DND-41 (cell line): ENCODE data around the gene TMEM132C.

Experiments
- ATAC-seq: fragments of 200-7000 bp; cut with Tn5 transposase; 3 replicates; pipeline ENCODE4 v1.9.1; 2021; ENCODE audit warnings: low read depth; ENCODE audit not compliant: insufficient read depth
- DNase-seq: peaks from one replicate; pipeline ENCODE4 v3.0.0-alpha.2; 2020
- H2AFZ ChIP-seq: 2 replicates; pipeline ENCODE4 v1.6.0; 2012; ENCODE audit warnings: low read depth, low read length
- H3K27ac ChIP-seq: 2 replicates; pipeline ENCODE4 v1.5.1; 2012; ENCODE audit warnings: low read length, inconsistent platforms
- H3K27me3 ChIP-seq: fragments of 200-600 bp; sonication (generic); 2 replicates; pipeline ENCODE4 v1.6.0; 2012; ENCODE audit warnings: low read length, mild to moderate bottlenecking, inconsistent platforms; ENCODE audit not compliant: insufficient read depth, poor library complexity
- H3K36me3 ChIP-seq: 2 replicates; pipeline ENCODE4 v1.5.1; 2012; ENCODE audit warnings: low read length, inconsistent platforms; ENCODE audit not compliant: insufficient read depth
- H3K4me1 ChIP-seq: 2 replicates; pipeline ENCODE4 v1.5.1; 2012; ENCODE audit warnings: mild to moderate bottlenecking, low read length; ENCODE audit not compliant: insufficient read depth
- H3K4me2 ChIP-seq: 2 replicates; pipeline ENCODE4 v1.6.0; 2012; ENCODE audit warnings: mild to moderate bottlenecking, moderate library complexity, low read length, inconsistent platforms; ENCODE audit not compliant: insufficient read depth
- H3K4me3 ChIP-seq, 2 experiments: fragments of 200-600 bp in 1 of 2; shearing (Covaris generic) in 1 of 2; 2 replicates each; pipeline ENCODE4 v1.5.1; 2012 to 2016; ENCODE audit warnings: inconsistent platforms in 2 of 2, low read length in 2 of 2, mild to moderate bottlenecking in 2 of 2, low read depth in 1 of 2, moderate library complexity in 1 of 2
- H3K79me2 ChIP-seq: 2 replicates; pipeline ENCODE4 v1.6.0; 2012; ENCODE audit warnings: low read length, inconsistent platforms; ENCODE audit not compliant: insufficient read depth
- H3K9ac ChIP-seq: 2 replicates; pipeline ENCODE4 v1.6.0; 2012; ENCODE audit warnings: low read depth, mild to moderate bottlenecking, inconsistent platforms, low read length, moderate library complexity
- H3K9me3 ChIP-seq: 2 replicates; pipeline ENCODE4 v1.5.1; 2012; ENCODE audit warnings: low read length, moderate library complexity, mild to moderate bottlenecking, inconsistent platforms; ENCODE audit not compliant: insufficient read depth, severe bottlenecking
- H4K20me1 ChIP-seq: 2 replicates; pipeline ENCODE4 v1.6.0; 2012; ENCODE audit warnings: low read length; ENCODE audit not compliant: insufficient read depth
- EZH2 ChIP-seq: IDR thresholded peaks from 3 replicates; pipeline ENCODE4 v1.6.1; 2012; ENCODE audit warnings: borderline replicate concordance, low read depth, mild to moderate bottlenecking, moderate library complexity, low read length, inconsistent platforms; ENCODE audit not compliant: severe bottlenecking
- TF ChIP-seq, protein P1 (sequence below): IDR thresholded peaks from 2 replicates; pipeline ENCODE4 v1.5.1; 2012; ENCODE audit warnings: borderline replicate concordance, low read length, moderate library complexity, mild to moderate bottlenecking; ENCODE audit not compliant: poor library complexity, severe bottlenecking; ENCODE audit errors: extremely low read depth

TMEM132C gene

GRCh38 chr12:128513831-128514230 is 246.9 kb downstream of the TMEM132C start:
- H3K27me3 ChIP-seq = no peaks in the 10 kb centered on the region
- H2AFZ ChIP-seq = no peak overlapping the region
- no peak overlapping the region for H3K9ac ChIP-seq
- no peak overlapping the region for H3K27ac ChIP-seq
- H3K9me3 ChIP-seq = peaks cover 4% of the 10 kb centered on the region
- no peaks in the 10 kb centered on the region for H3K36me3 ChIP-seq
- H3K4me2 ChIP-seq = no peak overlapping the region
- no peaks in the 10 kb centered on the region for H4K20me1 ChIP-seq
- DNase-seq (no peak), ATAC-seq (no peak)
- no peaks in the 10 kb centered on the region for H3K4me1 ChIP-seq
- TF ChIP-seq EZH2 = no peak
- TF ChIP-seq, protein P1, sequence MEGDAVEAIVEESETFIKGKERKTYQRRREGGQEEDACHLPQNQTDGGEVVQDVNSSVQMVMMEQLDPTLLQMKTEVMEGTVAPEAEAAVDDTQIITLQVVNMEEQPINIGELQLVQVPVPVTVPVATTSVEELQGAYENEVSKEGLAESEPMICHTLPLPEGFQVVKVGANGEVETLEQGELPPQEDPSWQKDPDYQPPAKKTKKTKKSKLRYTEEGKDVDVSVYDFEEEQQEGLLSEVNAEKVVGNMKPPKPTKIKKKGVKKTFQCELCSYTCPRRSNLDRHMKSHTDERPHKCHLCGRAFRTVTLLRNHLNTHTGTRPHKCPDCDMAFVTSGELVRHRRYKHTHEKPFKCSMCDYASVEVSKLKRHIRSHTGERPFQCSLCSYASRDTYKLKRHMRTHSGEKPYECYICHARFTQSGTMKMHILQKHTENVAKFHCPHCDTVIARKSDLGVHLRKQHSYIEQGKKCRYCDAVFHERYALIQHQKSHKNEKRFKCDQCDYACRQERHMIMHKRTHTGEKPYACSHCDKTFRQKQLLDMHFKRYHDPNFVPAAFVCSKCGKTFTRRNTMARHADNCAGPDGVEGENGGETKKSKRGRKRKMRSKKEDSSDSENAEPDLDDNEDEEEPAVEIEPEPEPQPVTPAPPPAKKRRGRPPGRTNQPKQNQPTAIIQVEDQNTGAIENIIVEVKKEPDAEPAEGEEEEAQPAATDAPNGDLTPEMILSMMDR = no peak
- no peaks in the 10 kb centered on the region for H3K79me2 ChIP-seq
- H3K4me3 ChIP-seq = no peak overlapping the region

DNA sequence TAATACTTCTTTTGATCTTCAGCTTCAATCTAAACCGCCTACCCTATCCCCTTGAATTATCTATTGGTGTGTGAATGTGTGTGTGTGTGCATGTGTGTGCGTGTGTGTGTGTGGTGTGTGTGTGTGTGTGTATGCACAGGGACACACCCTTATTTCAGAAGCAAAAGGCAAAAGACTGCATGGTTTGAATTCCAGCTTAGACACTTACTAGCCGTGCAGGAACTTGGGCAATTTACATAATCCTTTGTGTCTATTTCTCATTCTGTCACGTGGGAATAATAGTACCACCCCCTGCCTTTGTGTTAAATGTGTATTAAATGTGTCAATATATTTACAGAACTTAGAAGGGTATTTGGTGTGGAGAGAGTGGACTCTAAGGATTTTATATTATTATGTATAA is 251.7 kb downstream of the TMEM132C start:
- ATAC-seq (no peak), DNase-seq (no peak)
- Histone ChIP-seq H3K4me1 (no peaks in the 10 kb centered on the region), H3K79me2 (no peaks in the 10 kb centered on the region), H3K36me3 (no peaks in the 10 kb centered on the region), H3K9me3 (no peaks in the 10 kb centered on the region), H3K27me3 (no peaks in the 10 kb centered on the region), H3K4me2 (no peak overlapping the region), H4K20me1 (no peaks in the 10 kb centered on the region), H3K9ac (no peak overlapping the region), H2AFZ (no peak overlapping the region), H3K4me3 (no peak overlapping the region), H3K27ac (no peak overlapping the region)
- TF ChIP-seq, protein P1 = no peak
- no peak for TF ChIP-seq EZH2

- no peaks in the 10 kb centered on the region for H4K20me1 ChIP-seq
- H3K27me3 ChIP-seq = no peaks in the 10 kb centered on the region
- no peak overlapping the region for H3K4me2 ChIP-seq
- no peak overlapping the region for H3K9ac ChIP-seq
- no peak overlapping the region for H2AFZ ChIP-seq
- H3K4me3 ChIP-seq = no peak overlapping the region
- no peak for DNase-seq
- no peaks in the 10 kb centered on the region for H3K79me2 ChIP-seq
- no peak overlapping the region for H3K27ac ChIP-seq
- TF ChIP-seq EZH2 = no peak
- TF ChIP-seq, protein P1 = no peak
- no peaks in the 10 kb centered on the region for H3K4me1 ChIP-seq
- ATAC-seq = no peak
- H3K36me3 ChIP-seq = no peaks in the 10 kb centered on the region
- H3K9me3 ChIP-seq = no peaks in the 10 kb centered on the region
These were observed 252.5 kb downstream of the TMEM132C start for GRCh38 chr12:128519426-128519825.

DNA sequence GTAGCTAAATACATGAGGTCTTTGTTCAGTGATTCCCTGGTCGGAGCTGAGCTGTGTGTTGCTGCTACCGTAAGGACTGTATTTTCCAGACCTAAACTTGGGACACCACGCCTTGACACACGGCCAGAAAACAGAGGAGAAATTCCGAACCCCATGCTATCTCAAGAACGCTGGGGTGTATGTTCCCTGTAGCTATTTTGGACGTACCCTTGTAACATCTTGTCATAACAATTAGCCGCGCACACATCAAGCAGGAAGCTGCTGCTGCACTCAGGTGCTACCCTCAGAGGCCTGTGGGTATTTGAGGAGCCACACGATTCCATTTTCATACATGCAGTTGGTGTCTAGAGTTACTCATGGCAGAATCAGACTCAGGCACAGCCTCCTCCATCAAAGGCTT is 255.0 kb downstream of the TMEM132C start:
- Histone ChIP-seq H3K4me2 (no peak overlapping the region), H3K9me3 (no peaks in the 10 kb centered on the region), H2AFZ (no peak overlapping the region), H3K79me2 (no peaks in the 10 kb centered on the region), H4K20me1 (no peaks in the 10 kb centered on the region), H3K27ac (no peak overlapping the region), H3K9ac (no peak overlapping the region), H3K27me3 (no peaks in the 10 kb centered on the region), H3K36me3 (no peaks in the 10 kb centered on the region), H3K4me1 (no peaks in the 10 kb centered on the region), H3K4me3 (no peak overlapping the region)
- DNase-seq (no peak), ATAC-seq (no peak)
- TF ChIP-seq, protein P1 = no peak
